BJ (cell line): ENCODE data around the gene ELAVL1. TPM values are rescaled to one million over a fixed set of nuclear protein-coding genes. Genes with fewer than 3 reads are reported as not detected.

Source experiments
- CTCF ChIA-PET: fragments of 350-600 bp; formaldehyde crosslinking; extraction: SDS; loops from one replicate; lab custom pipeline; 2021; ENCODE audit warnings: antibody characterized with exemption, inconsistent platforms; lab: Yijun Ruan, JAX
- POLR2A ChIA-PET: fragments of 300-600 bp; sonication (Branson Sonifier 250); formaldehyde crosslinking; extraction: SDS; loops from one replicate; lab custom pipeline; 2021; ENCODE audit warnings: antibody characterized with exemption; lab: Charles Lee
- DNase-seq: peaks from one replicate; pipeline ENCODE4 v3.0.0-alpha.2; 2011; ENCODE audit warnings: low read depth
- H3K27me3 ChIP-seq: 2 replicates; pipeline ENCODE4 v1.6.0; 2011; ENCODE audit warnings: low read length; ENCODE audit not compliant: control insufficient read depth, insufficient read depth
- H3K36me3 ChIP-seq: 2 replicates; pipeline ENCODE4 v1.5.1; 2011; ENCODE audit warnings: low read length; ENCODE audit not compliant: control insufficient read depth, insufficient read depth
- H3K4me3 ChIP-seq: 2 replicates; pipeline ENCODE4 v1.5.1; 2011; ENCODE audit warnings: low read depth, mild to moderate bottlenecking, control low read depth, low read length
- polyA plus RNA-seq: library from polyadenylated mRNA; depleted of rRNA; stranded (reverse); fragments of >200 nt; gene quantifications from 2 replicates; pipeline ENCODE4 v1.2.3, GENCODE V29; 2011
- TF ChIP-seq, protein P1 (sequence below): IDR thresholded peaks from 2 replicates; pipeline ENCODE4 v1.5.1; 2011; ENCODE audit warnings: low read depth, mild to moderate bottlenecking, control low read depth, inconsistent platforms, low read length, moderate library complexity; ENCODE audit not compliant: insufficient read depth

ELAVL1 gene
- polyA plus RNA-seq, 1 experiment: 41.2 TPM

DNA sequence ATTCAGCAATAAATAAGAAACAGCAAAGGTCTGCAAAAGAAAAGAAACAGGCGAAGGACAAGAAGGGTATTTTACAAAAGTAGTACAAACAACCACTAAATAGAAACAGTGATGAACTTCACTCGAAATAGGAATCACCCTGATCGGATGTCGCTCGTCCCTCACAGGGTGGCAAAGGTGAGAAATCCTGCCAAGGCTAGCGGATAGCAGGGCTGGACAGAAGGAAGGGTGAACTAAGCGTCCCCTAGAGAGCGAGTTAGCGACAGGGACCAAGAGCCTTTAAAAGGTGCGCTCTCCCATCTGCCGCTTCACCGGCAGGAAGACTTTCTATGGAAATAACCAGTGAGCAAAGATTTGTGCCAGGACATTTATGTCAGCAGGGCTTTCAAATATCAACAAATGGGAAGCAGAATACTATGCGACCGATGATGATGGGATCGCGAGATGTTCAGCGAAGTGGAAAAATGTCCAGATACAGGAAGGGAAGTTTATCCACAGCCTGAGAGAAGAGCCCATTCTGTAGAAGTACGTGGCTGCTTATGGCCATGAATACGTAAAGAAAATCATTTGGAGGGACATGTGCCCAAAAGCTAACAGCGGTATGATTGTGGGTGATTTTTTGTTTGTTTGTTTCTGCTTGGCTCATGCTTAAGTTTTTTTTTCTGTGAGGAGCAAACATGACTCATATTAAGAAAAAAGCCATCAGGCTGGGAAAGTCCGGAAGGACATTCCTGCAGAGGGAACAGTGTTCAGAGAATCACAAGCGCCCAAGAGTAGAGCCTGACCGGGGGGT lies 18.9 kb downstream of the ELAVL1 start:
- ChIA-PET POLR2A (no interaction called here), CTCF (interaction anchor here (1.2 to 1.5 kb wide), 2 partner anchors 26 to 58 kb away, joined by 3 read pairs; no protein-coding TSS in a partner anchor)
- TF ChIP-seq, protein P1, sequence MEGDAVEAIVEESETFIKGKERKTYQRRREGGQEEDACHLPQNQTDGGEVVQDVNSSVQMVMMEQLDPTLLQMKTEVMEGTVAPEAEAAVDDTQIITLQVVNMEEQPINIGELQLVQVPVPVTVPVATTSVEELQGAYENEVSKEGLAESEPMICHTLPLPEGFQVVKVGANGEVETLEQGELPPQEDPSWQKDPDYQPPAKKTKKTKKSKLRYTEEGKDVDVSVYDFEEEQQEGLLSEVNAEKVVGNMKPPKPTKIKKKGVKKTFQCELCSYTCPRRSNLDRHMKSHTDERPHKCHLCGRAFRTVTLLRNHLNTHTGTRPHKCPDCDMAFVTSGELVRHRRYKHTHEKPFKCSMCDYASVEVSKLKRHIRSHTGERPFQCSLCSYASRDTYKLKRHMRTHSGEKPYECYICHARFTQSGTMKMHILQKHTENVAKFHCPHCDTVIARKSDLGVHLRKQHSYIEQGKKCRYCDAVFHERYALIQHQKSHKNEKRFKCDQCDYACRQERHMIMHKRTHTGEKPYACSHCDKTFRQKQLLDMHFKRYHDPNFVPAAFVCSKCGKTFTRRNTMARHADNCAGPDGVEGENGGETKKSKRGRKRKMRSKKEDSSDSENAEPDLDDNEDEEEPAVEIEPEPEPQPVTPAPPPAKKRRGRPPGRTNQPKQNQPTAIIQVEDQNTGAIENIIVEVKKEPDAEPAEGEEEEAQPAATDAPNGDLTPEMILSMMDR: no peak
- DNase-seq: peak; percentile 25
- Histone ChIP-seq H3K4me3 (no peak overlapping the region), H3K27me3 (no peaks in the 10 kb centered on the region), H3K36me3 (peaks cover 44% of the 10 kb centered on the region)

DNA sequence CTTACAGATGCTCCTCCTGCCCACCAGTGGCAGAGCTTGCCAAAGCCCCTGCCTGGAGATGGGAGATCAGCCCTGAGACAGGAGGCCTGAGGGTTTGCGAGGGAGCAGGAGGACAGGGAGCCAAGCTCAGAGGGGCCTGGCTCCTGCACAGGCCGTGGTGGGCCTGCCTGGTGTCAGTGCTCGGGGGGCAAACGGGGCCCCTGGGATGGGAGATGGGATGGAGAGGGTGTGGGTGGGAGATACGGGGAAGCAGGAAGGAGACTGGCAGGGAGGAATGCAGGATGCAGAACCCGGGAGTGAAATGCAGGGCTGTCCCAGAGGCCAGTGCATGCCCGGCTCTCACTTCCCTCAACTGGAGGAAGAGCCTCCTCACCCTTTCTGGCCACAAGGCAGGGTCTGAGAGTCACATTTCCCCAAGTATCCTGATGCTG lies 19.9 kb downstream of the ELAVL1 start:
- POLR2A ChIA-PET: no interaction called here
- Histone ChIP-seq H3K4me3 (no peak overlapping the region), H3K27me3 (no peaks in the 10 kb centered on the region), H3K36me3 (peaks cover 42% of the 10 kb centered on the region)
- no peak for DNase-seq
- CTCF ChIA-PET: no interaction called here
- TF ChIP-seq, protein P1: no peak

GRCh38 chr19:7983995-7984837 lies 21.2 kb downstream of the ELAVL1 start:
- H3K4me3 ChIP-seq: no peak overlapping the region
- POLR2A ChIA-PET: no interaction called here
- H3K27me3 ChIP-seq: no peaks in the 10 kb centered on the region
- CTCF ChIA-PET: interaction anchor here (2.6 kb wide), 1 partner anchor 18 kb away, joined by 10 read pairs; no protein-coding TSS in a partner anchor
- no peak for DNase-seq
- peaks cover 47% of the 10 kb centered on the region for H3K36me3 ChIP-seq
- TF ChIP-seq, protein P1: no peak

- TF ChIP-seq, protein P1: no peak
Observed at GRCh38 chr19:7983286-7983950, 22.0 kb downstream of the ELAVL1 start.

More at GRCh38 chr19:7983286-7983950, 22.0 kb downstream of the ELAVL1 start:
- Histone ChIP-seq H3K36me3 (peaks cover 45% of the 10 kb centered on the region), H3K27me3 (no peaks in the 10 kb centered on the region), H3K4me3 (no peak overlapping the region)
- ChIA-PET CTCF (interaction anchor here (0.9 to 2.6 kb wide), 2 partner anchors 13 to 19 kb away, joined by 3 to 10 read pairs; no protein-coding TSS in a partner anchor), POLR2A (no interaction called here)
- no peak for DNase-seq
